Lung (tissue), 12 donors: ENCODE results near the gene DOCK10. TPM values are rescaled to one million over a fixed set of nuclear protein-coding genes. Genes with fewer than 3 reads are reported as not detected.

Experiments
- ATAC-seq: fragments of 200-7000 bp; cut with Tn5 transposase; one replicate; pipeline ENCODE4 v1.9.1; 2020; ENCODE audit warnings: moderate number of reproducible peaks; ENCODE audit not compliant: insufficient read depth, low FRiP score
- DNase-seq, 3 donors: peaks; one replicate each; pipeline ENCODE4 v3.0.0-alpha.2; 2013 to 2017
- H3K27ac ChIP-seq, 2 donors: one replicate each; pipeline ENCODE4 v1.5.1; 2013; ENCODE audit warnings: mild to moderate bottlenecking in 2 of 2, moderate library complexity in 2 of 2, control low read depth in 1 of 2, inconsistent platforms in 1 of 2, low read depth in 1 of 2, low read length in 1 of 2
- H3K27me3 ChIP-seq, 3 donors: one replicate each; pipeline ENCODE4 v1.5.1; 2013; ENCODE audit warnings: low read length in 2 of 3; ENCODE audit not compliant: control insufficient read depth in 3 of 3, insufficient read depth in 3 of 3
- H3K36me3 ChIP-seq, 4 donors: one replicate each; pipeline ENCODE4 v1.5.1; 2013; ENCODE audit warnings: low read length in 4 of 4, mild to moderate bottlenecking in 1 of 4, moderate library complexity in 1 of 4; ENCODE audit not compliant: control insufficient read depth in 4 of 4, insufficient read depth in 4 of 4
- H3K4me1 ChIP-seq, 5 donors: one replicate each; pipeline ENCODE4 v1.5.1; 2013; ENCODE audit warnings: low read length in 5 of 5, mild to moderate bottlenecking in 2 of 5, moderate library complexity in 1 of 5; ENCODE audit not compliant: control insufficient read depth in 5 of 5, insufficient read depth in 5 of 5
- H3K4me3 ChIP-seq: one replicate; pipeline ENCODE4 v1.5.1; 2013; ENCODE audit warnings: mild to moderate bottlenecking, control low read depth, moderate library complexity
- H3K9ac ChIP-seq, 2 donors: one replicate each; pipeline ENCODE4 v1.5.1; 2013; ENCODE audit warnings: low read length in 2 of 2, control low read depth in 1 of 2; ENCODE audit not compliant: insufficient read depth in 1 of 2
- H3K9me3 ChIP-seq, 4 donors: one replicate each; pipeline ENCODE4 v1.5.1; 2013; ENCODE audit warnings: low read length in 3 of 4, mild to moderate bottlenecking in 1 of 4, moderate library complexity in 1 of 4; ENCODE audit not compliant: control insufficient read depth in 4 of 4, insufficient read depth in 3 of 4
- CTCF ChIP-seq: IDR thresholded peaks from 2 replicates; pipeline ENCODE4 v1.5.1; 2012; ENCODE audit warnings: mild to moderate bottlenecking; ENCODE audit errors: control extremely low read depth, extremely low read depth
- WGBS, 2 donors: extraction: QIAGEN DNeasy Blood & Tissue Kit; methylation state at CpG; one replicate each; pipeline ENCODE4 v1.1.7; 2013; 5-methylcytosine and 5-hydroxymethylcytosine counted together
- polyA plus RNA-seq, 2 donors: library from polyadenylated mRNA; stranded (reverse); fragments of 200-250 nt; gene quantifications; one replicate each; pipeline ENCODE4 v1.2.1, GENCODE V29; 2013
- total RNA-seq, 2 donors: library from RNA; depleted of rRNA in 1 of 2; stranded (reverse); fragments of >200 nt in 1 of 2; gene quantifications; one replicate each; pipeline ENCODE4 v1.2.1, GENCODE V29; 2014 to 2021
- donor health status: control.
- donor health status: control.
- donor health status: Bipolar disorder and iron deficiency.
- donor health status: healthy.
- donor health status: DM: yes; HTN: yes; CAD: no.

Gene DOCK10
- total and polyA plus RNA-seq, 4 donors: 3.1 to 39.8 (median 18.0) TPM

- 64 to 78% methylated on average over 5 of the region's 5 CpGs for WGBS, 2 donors
- Histone ChIP-seq H3K27me3 (peaks cover 0 to 34% (median 14%) of the 10 kb centered on the region in 3 donors), H3K36me3 (no peaks in the 10 kb centered on the region), H3K4me1 (peaks cover 0 to 18% (median 4%) of the 10 kb centered on the region in 5 donors), H3K9ac (no peak overlapping the region), H3K4me3 (no peak overlapping the region), H3K27ac (no peak overlapping the region), H3K9me3 (no peaks in the 10 kb centered on the region)
- ATAC-seq (no peak), DNase-seq (peak in 1 of 3 donors; percentile 18)
- TF ChIP-seq CTCF: no peak
These were observed 2.1 kb downstream of the DOCK10 start for GRCh38 chr2:225040142-225040541.

- peaks cover 0 to 17% (median 0%) of the 10 kb centered on the region in 3 donors for H3K27me3 ChIP-seq
- H3K9me3 ChIP-seq: no peaks in the 10 kb centered on the region
- no peak overlapping the region for H3K9ac ChIP-seq
- TF ChIP-seq CTCF: no peak
- no peak overlapping the region for H3K27ac ChIP-seq
- peaks cover 0 to 17% (median 4%) of the 10 kb centered on the region in 5 donors for H3K4me1 ChIP-seq
- H3K36me3 ChIP-seq: no peaks in the 10 kb centered on the region
- no peak overlapping the region for H3K4me3 ChIP-seq
- 73 to 85% methylated on average over 3 of the region's 3 CpGs for WGBS, 2 donors
- DNase-seq (no peak), ATAC-seq (no peak)
These were observed 4.1 kb downstream of the DOCK10 start for GRCh38 chr2:225038231-225038523.

GRCh38 chr2:225037415-225038230 lies 4.6 kb downstream of the DOCK10 start:
- Histone ChIP-seq H3K4me3 (no peak overlapping the region), H3K27ac (no peak overlapping the region), H3K9ac (no peak overlapping the region), H3K4me1 (peaks cover 0 to 12% (median 3%) of the 10 kb centered on the region in 5 donors), H3K27me3 (peaks cover 0 to 12% (median 0%) of the 10 kb centered on the region in 3 donors), H3K9me3 (no peaks in the 10 kb centered on the region), H3K36me3 (no peaks in the 10 kb centered on the region)
- WGBS, 2 donors: 54 to 60% methylated on average over 5 of the region's 5 CpGs
- TF ChIP-seq CTCF: no peak
- ATAC-seq (no peak), DNase-seq (peak in 1 of 3 donors; percentile 17)
